ENCODE results near the gene PRPS2. TPM values are rescaled to one million over a fixed set of nuclear protein-coding genes. Genes with fewer than 3 reads are reported as not detected.

PRPS2 gene
- polyA plus RNA-seq, 1 donor (not counting 4 experiments of a cell fraction or from before 2014, with no cell fraction given): 28.4 TPM

GRCh38 chrX:12843668-12844279 lies 52.6 kb downstream of the PRPS2 start:
- Histone ChIP-seq H3K4me2 (ENCODE audit: control insufficient read depth, extremely low read depth, insufficient read depth, low read depth, low read length) (no peak overlapping the region), H3K4me1 (ENCODE audit: control insufficient read depth, extremely low read depth, insufficient read depth, low read length) (no peaks in the 10 kb centered on the region), H4K20me1 (ENCODE audit: control insufficient read depth, extremely low read depth, insufficient read depth, low read length) (no peaks in the 10 kb centered on the region), H3K79me2 (ENCODE audit: control insufficient read depth, insufficient read depth, low read length) (no peaks in the 10 kb centered on the region), H3K27ac (ENCODE audit: control insufficient read depth, insufficient read depth, low read length) (no peak overlapping the region), H3K4me3 (ENCODE audit: control insufficient read depth in 2 of 3, extremely low read depth in 1 of 3, insufficient read depth in 2 of 3, low read depth in 1 of 3, low read length in 3 of 3) (no peak overlapping the region), H3K27me3 (ENCODE audit: control insufficient read depth, extremely low read depth, insufficient read depth, low read length) (no peaks in the 10 kb centered on the region), H3K36me3 (ENCODE audit: control insufficient read depth in 2 of 2, extremely low read depth in 1 of 2, insufficient read depth in 2 of 2, low read length in 2 of 2) (no peaks in the 10 kb centered on the region), H2AFZ (ENCODE audit: control insufficient read depth, low read length) (no peak overlapping the region), H3K9me3 (ENCODE audit: control insufficient read depth, low read depth, low read length) (no peaks in the 10 kb centered on the region), H3K9me1 (ENCODE audit: control insufficient read depth, extremely low read depth, insufficient read depth, low read length) (no peaks in the 10 kb centered on the region), H3K9ac (ENCODE audit: control insufficient read depth, extremely low read depth, insufficient read depth, low read length) (no peak overlapping the region)
- dilution Hi-C loops (cut with MboI; ENCODE audit: extremely low pct_ligation_motif_present, low sequenced_read_pairs): no loop called here
- DNase-seq (ENCODE audit: low read depth, low spot score) (no peak), FAIRE-seq (no peak)
- TF ChIP-seq EZH2 (IDR thresholded peaks at IDR 0.05; ENCODE audit: low read length): no peak
- no peak for TF ChIP-seq CTCF (optimal IDR thresholded peaks at IDR 0.05 in 1 of 3, IDR thresholded peaks at IDR 0.05 in 1 of 3, conservative IDR thresholded peaks at IDR 0.05 in 1 of 3; ENCODE audit: extremely low read depth in 1 of 3, insufficient read depth in 2 of 3, low read length in 3 of 3)

DNA sequence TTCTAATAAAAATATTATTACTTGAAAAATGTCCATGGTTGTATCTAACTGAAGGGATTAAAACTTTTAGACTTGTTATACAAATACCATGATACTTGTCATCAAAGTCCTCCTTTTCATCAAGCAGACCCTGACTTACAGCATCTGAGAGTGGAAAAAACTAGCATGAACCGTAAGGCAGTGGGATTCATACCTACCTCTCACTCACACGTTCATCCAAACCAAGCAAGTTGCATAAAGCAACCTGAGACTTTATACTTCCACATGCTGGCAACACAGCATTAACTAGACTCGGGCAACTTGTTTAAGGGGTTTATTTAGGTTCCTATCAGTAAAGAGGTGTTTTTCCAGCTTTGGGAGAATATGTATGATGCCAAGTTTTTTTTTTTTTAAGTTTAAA lies 53.1 kb downstream of the PRPS2 start:
- H3K27me3 ChIP-seq (ENCODE audit: control insufficient read depth, extremely low read depth, insufficient read depth, low read length): no peaks in the 10 kb centered on the region
- no peaks in the 10 kb centered on the region for H3K9me1 ChIP-seq (ENCODE audit: control insufficient read depth, extremely low read depth, insufficient read depth, low read length)
- no peaks in the 10 kb centered on the region for H3K79me2 ChIP-seq (ENCODE audit: control insufficient read depth, insufficient read depth, low read length)
- dilution Hi-C loops (cut with MboI; ENCODE audit: extremely low pct_ligation_motif_present, low sequenced_read_pairs): no loop called here
- no peaks in the 10 kb centered on the region for H3K36me3 ChIP-seq (ENCODE audit: control insufficient read depth in 2 of 2, extremely low read depth in 1 of 2, insufficient read depth in 2 of 2, low read length in 2 of 2)
- H3K9me3 ChIP-seq (ENCODE audit: control insufficient read depth, low read depth, low read length): no peaks in the 10 kb centered on the region
- H3K9ac ChIP-seq (ENCODE audit: control insufficient read depth, extremely low read depth, insufficient read depth, low read length): no peak overlapping the region
- DNase-seq (ENCODE audit: low read depth, low spot score) (no peak), FAIRE-seq (no peak)
- no peak overlapping the region for H2AFZ ChIP-seq (ENCODE audit: control insufficient read depth, low read length)
- H3K27ac ChIP-seq (ENCODE audit: control insufficient read depth, insufficient read depth, low read length): no peak overlapping the region
- H4K20me1 ChIP-seq (ENCODE audit: control insufficient read depth, extremely low read depth, insufficient read depth, low read length): no peaks in the 10 kb centered on the region
- TF ChIP-seq CTCF (optimal IDR thresholded peaks at IDR 0.05 in 1 of 3, IDR thresholded peaks at IDR 0.05 in 1 of 3, conservative IDR thresholded peaks at IDR 0.05 in 1 of 3; ENCODE audit: extremely low read depth in 1 of 3, insufficient read depth in 2 of 3, low read length in 3 of 3): no peak
- TF ChIP-seq EZH2 (IDR thresholded peaks at IDR 0.05; ENCODE audit: low read length): no peak
- H3K4me1 ChIP-seq (ENCODE audit: control insufficient read depth, extremely low read depth, insufficient read depth, low read length): no peaks in the 10 kb centered on the region
- no peak overlapping the region for H3K4me3 ChIP-seq (ENCODE audit: control insufficient read depth in 2 of 3, extremely low read depth in 1 of 3, insufficient read depth in 2 of 3, low read depth in 1 of 3, low read length in 3 of 3)
- H3K4me2 ChIP-seq (ENCODE audit: control insufficient read depth, extremely low read depth, insufficient read depth, low read depth, low read length): no peak overlapping the region
